Astrocyte (in vitro differentiated cells and primary cell): ENCODE data around the gene GAB2. TPM values are rescaled to one million over a fixed set of nuclear protein-coding genes. Genes with fewer than 3 reads are reported as not detected.

Experiments used
- DNase-seq: peaks from one replicate; pipeline ENCODE4 v3.0.0-alpha.2; 2010; ENCODE audit warnings: low read depth
- FAIRE-seq: peaks from 2 replicates; lab custom pipeline; 2011; peaks lifted over from hg19 to GRCh38; lab: Jason Lieb, UNC
- H2AFZ ChIP-seq: 2 replicates; pipeline ENCODE4 v1.6.0; 2012; ENCODE audit warnings: low read depth, low read length, inconsistent platforms
- H3K27ac ChIP-seq: 2 replicates; pipeline ENCODE4 v1.5.1; 2011; ENCODE audit warnings: low read depth, low read length, inconsistent platforms
- H3K27me3 ChIP-seq: 2 replicates; pipeline ENCODE4 v1.6.0; 2011; ENCODE audit warnings: low read length, inconsistent platforms; ENCODE audit not compliant: insufficient read depth
- H3K36me3 ChIP-seq: 2 replicates; pipeline ENCODE4 v1.5.1; 2011; ENCODE audit warnings: low read length, inconsistent platforms; ENCODE audit not compliant: insufficient read depth
- H3K4me1 ChIP-seq: 2 replicates; pipeline ENCODE4 v1.5.1; 2011; ENCODE audit warnings: low read length, inconsistent platforms; ENCODE audit not compliant: insufficient read depth
- H3K4me2 ChIP-seq: 2 replicates; pipeline ENCODE4 v1.6.0; 2012; ENCODE audit warnings: low read length, inconsistent platforms
- H3K4me3 ChIP-seq: 2 replicates; pipeline ENCODE4 v1.5.1; 2011; ENCODE audit warnings: low read depth, mild to moderate bottlenecking, low read length, inconsistent platforms; ENCODE audit not compliant: insufficient read depth
- H3K79me2 ChIP-seq: 2 replicates; pipeline ENCODE4 v1.6.0; 2012; ENCODE audit warnings: mild to moderate bottlenecking, low read length, inconsistent platforms; ENCODE audit not compliant: insufficient read depth
- H3K9ac ChIP-seq: 2 replicates; pipeline ENCODE4 v1.6.0; 2012; ENCODE audit warnings: mild to moderate bottlenecking, low read length, inconsistent platforms
- H3K9me3 ChIP-seq: 2 replicates; pipeline ENCODE4 v1.5.1; 2012; ENCODE audit warnings: low read depth, mild to moderate bottlenecking, low read length, inconsistent platforms; ENCODE audit not compliant: insufficient read depth
- H4K20me1 ChIP-seq: 2 replicates; pipeline ENCODE4 v1.6.0; 2012; ENCODE audit warnings: low read length, inconsistent platforms; ENCODE audit not compliant: insufficient read depth
- H3K27ac Mint-ChIP-seq: one replicate; pipeline ENCODE4 v1.8.0; 2021; ENCODE audit warnings: mild to moderate bottlenecking, mixed read lengths; ENCODE audit not compliant: unreplicated experiment
- H3K27me3 Mint-ChIP-seq: one replicate; pipeline ENCODE4 v1.8.0; 2021; ENCODE audit warnings: low read depth, mixed read lengths; ENCODE audit not compliant: unreplicated experiment
- H3K36me3 Mint-ChIP-seq: one replicate; pipeline ENCODE4 v1.8.0; 2021; ENCODE audit warnings: low read depth, mixed read lengths; ENCODE audit not compliant: unreplicated experiment
- H3K4me1 Mint-ChIP-seq: one replicate; pipeline ENCODE4 v1.8.0; 2021; ENCODE audit warnings: low read depth, mixed read lengths; ENCODE audit not compliant: unreplicated experiment
- H3K4me3 Mint-ChIP-seq: one replicate; pipeline ENCODE4 v1.8.0; 2021; ENCODE audit warnings: mild to moderate bottlenecking, moderate library complexity, mixed read lengths; ENCODE audit not compliant: unreplicated experiment
- H3K9me3 Mint-ChIP-seq: one replicate; pipeline ENCODE4 v1.8.0; 2021; ENCODE audit warnings: mild to moderate bottlenecking, mixed read lengths; ENCODE audit not compliant: unreplicated experiment
- EZH2 ChIP-seq: IDR thresholded peaks from 2 replicates; pipeline ENCODE4 v1.6.1; 2012; ENCODE audit warnings: mild to moderate bottlenecking, low read length, inconsistent platforms; ENCODE audit not compliant: insufficient read depth
- total RNA-seq: library from RNA; stranded (reverse); gene quantifications from 2 replicates; pipeline ENCODE4 v1.2.1, GENCODE V29; 2021
- TF ChIP-seq, protein P1 (sequence below): IDR thresholded peaks from 2 replicates; pipeline ENCODE4 v1.5.1; 2011; ENCODE audit warnings: low read depth, mild to moderate bottlenecking, inconsistent platforms, low read length, moderate library complexity; ENCODE audit not compliant: insufficient read depth

The GAB2 gene
- total RNA-seq, 1 donor from 2014 or later, result 18.2 TPM

DNA sequence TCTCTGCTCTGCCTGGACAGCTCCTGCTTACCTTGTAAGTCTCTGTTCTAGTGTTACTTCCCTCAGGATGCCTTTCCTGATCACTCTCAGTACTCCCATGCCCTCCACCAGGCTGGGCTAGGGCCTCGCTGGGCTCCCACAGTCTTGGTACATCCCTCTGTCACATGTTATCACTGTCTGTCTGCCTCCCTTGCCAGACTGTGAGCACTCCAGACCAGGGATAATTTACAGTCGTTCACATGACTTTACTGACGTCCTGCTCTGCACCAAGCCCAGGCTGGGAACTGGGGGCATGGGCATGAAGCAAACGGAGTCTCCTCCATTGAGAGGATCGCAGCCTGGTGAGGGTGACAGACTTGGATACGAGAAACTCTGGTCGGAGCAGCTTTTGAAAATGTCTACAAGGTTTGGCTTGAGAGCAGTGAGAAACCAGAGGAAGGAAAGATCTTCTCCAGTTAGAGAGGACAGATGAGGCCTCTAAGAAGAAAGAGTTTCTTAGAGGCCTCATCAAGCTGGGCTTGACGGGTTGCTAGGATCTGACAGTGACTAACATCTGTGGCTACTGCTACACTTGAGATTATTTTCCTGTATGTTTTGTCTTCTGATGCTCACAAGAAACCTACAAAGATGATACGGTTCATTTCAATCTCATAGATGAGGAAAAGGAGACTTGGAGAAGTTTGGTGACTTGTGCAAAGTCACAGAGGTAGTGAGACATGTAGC, 216.4 kb downstream of the GAB2 start:
- peaks cover 10% of the 10 kb centered on the region for H3K4me1 Mint-ChIP-seq
- no peak overlapping the region for H3K27ac Mint-ChIP-seq

DNA sequence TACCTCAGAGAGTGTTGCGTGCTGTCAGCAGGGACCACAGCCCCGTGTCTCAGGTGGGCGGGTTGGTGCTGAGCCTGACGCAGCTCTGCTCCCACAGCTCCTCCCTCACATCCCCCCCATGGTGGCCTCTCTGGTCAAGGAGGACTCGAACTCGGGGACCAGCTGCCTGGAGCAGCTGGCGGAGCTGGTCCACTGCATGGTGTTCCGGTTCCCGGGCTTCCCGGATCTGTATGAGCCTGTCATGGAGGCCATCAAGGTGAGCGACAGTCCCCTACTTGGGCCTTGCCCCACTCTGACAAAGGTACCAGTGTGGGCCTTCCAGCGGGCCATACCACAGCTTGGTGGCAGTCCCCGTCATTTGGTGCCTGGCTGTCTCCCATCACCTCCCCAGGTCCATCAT, 217.1 kb downstream of the GAB2 start:
- Histone ChIP-seq H3K9ac (no peak overlapping the region), H3K4me1 (no peaks in the 10 kb centered on the region), H3K4me3 (no peak overlapping the region), H3K4me2 (no peak overlapping the region), H3K27me3 (no peaks in the 10 kb centered on the region), H4K20me1 (peaks cover 82% of the 10 kb centered on the region), H3K9me3 (no peaks in the 10 kb centered on the region), H2AFZ (no peak overlapping the region), H3K27ac (no peak overlapping the region), H3K36me3 (peaks cover 10% of the 10 kb centered on the region), H3K79me2 (peaks cover 11% of the 10 kb centered on the region)
- DNase-seq (no peak), FAIRE-seq (no peak)
- Mint-ChIP-seq H3K4me1 (peaks cover 10% of the 10 kb centered on the region), H3K36me3 (peaks cover 29% of the 10 kb centered on the region), H3K27me3 (no peaks in the 10 kb centered on the region), H3K27ac (no peak overlapping the region), H3K9me3 (no peaks in the 10 kb centered on the region), H3K4me3 (no peak overlapping the region)
- no peak for TF ChIP-seq EZH2
- TF ChIP-seq, protein P1, sequence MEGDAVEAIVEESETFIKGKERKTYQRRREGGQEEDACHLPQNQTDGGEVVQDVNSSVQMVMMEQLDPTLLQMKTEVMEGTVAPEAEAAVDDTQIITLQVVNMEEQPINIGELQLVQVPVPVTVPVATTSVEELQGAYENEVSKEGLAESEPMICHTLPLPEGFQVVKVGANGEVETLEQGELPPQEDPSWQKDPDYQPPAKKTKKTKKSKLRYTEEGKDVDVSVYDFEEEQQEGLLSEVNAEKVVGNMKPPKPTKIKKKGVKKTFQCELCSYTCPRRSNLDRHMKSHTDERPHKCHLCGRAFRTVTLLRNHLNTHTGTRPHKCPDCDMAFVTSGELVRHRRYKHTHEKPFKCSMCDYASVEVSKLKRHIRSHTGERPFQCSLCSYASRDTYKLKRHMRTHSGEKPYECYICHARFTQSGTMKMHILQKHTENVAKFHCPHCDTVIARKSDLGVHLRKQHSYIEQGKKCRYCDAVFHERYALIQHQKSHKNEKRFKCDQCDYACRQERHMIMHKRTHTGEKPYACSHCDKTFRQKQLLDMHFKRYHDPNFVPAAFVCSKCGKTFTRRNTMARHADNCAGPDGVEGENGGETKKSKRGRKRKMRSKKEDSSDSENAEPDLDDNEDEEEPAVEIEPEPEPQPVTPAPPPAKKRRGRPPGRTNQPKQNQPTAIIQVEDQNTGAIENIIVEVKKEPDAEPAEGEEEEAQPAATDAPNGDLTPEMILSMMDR, result no peak

More for the DNA sequence above, 216.4 kb downstream of the GAB2 start:
- Histone ChIP-seq H3K9me3 (no peaks in the 10 kb centered on the region), H3K27ac (no peak overlapping the region), H3K27me3 (no peaks in the 10 kb centered on the region), H3K4me1 (no peaks in the 10 kb centered on the region), H3K79me2 (peaks cover 7% of the 10 kb centered on the region), H2AFZ (no peak overlapping the region), H3K36me3 (peaks cover 10% of the 10 kb centered on the region), H3K4me3 (no peak overlapping the region), H3K9ac (no peak overlapping the region), H4K20me1 (peaks cover 75% of the 10 kb centered on the region), H3K4me2 (no peak overlapping the region)
- DNase-seq (no peak), FAIRE-seq (no peak)
- Mint-ChIP-seq H3K4me3 (no peak overlapping the region), H3K27me3 (no peaks in the 10 kb centered on the region), H3K36me3 (peaks cover 28% of the 10 kb centered on the region), H3K9me3 (no peaks in the 10 kb centered on the region)
- no peak for TF ChIP-seq EZH2

DNA sequence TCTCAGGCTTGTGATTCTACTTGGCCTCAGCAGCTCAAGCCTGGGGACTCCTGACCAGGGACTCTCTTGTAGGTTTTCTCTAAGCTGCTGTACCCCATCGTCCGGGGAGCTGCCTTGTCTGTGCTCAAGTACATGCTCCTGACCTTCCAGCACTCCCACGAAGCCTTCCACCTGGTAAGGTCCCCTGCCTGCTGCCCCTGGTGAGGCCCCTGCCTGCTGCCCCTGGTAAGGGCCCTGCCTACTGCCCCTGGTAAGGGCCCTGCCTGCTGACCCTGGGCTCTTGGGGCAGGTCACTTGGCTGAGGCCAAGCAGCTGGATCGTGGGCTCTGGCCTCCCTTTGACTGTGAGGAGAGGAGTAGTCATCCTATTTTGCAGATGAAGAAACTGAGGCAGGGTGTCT, 217.6 kb downstream of the GAB2 start:
- Mint-ChIP-seq H3K36me3 (peaks cover 29% of the 10 kb centered on the region), H3K4me3 (no peak overlapping the region), H3K4me1 (peaks cover 10% of the 10 kb centered on the region), H3K27ac (no peak overlapping the region), H3K27me3 (no peaks in the 10 kb centered on the region), H3K9me3 (no peaks in the 10 kb centered on the region)
- TF ChIP-seq EZH2, result no peak
- TF ChIP-seq, protein P1, result no peak
- FAIRE-seq (no peak), DNase-seq (no peak)
- H3K4me3 ChIP-seq, result no peak overlapping the region
- H2AFZ ChIP-seq, result no peak overlapping the region
- no peaks in the 10 kb centered on the region for H3K27me3 ChIP-seq
- no peaks in the 10 kb centered on the region for H3K9me3 ChIP-seq
- peaks cover 86% of the 10 kb centered on the region for H4K20me1 ChIP-seq
- H3K4me2 ChIP-seq, result no peak overlapping the region
- no peaks in the 10 kb centered on the region for H3K4me1 ChIP-seq
- no peak overlapping the region for H3K9ac ChIP-seq
- H3K36me3 ChIP-seq, result peaks cover 10% of the 10 kb centered on the region
- peaks cover 16% of the 10 kb centered on the region for H3K79me2 ChIP-seq
- no peak overlapping the region for H3K27ac ChIP-seq
